ENCODE data around the gene ATP5PO.
"Not testable (repeated sequence)": the region's sequence is repeated elsewhere in the genome, so short reads cannot be mapped to it uniquely, and the experiment has no call there.

ATP5PO gene

GRCh38 chr21:33939226-33939625, 23.6 kb upstream of the ATP5PO start:
- H3K4me3 ChIP-seq (ENCODE audit: low read depth, low read length), result no peak overlapping the region
- no peak for TF ChIP-seq CTCF (IDR thresholded peaks at IDR 0.05; ENCODE audit: low read depth, low read length)

- H3K4me3 ChIP-seq (ENCODE audit: low read depth, low read length), result no peak overlapping the region
- TF ChIP-seq CTCF (IDR thresholded peaks at IDR 0.05; ENCODE audit: low read depth, low read length), result no peak
Measured at GRCh38 chr21:33938381-33938780, 22.8 kb upstream of the ATP5PO start.

GRCh38 chr21:33937931-33938339, 22.3 kb upstream of the ATP5PO start:
- TF ChIP-seq CTCF (IDR thresholded peaks at IDR 0.05; ENCODE audit: low read depth, low read length), result no peak
- H3K4me3 ChIP-seq (ENCODE audit: low read depth, low read length), result no peak overlapping the region

GRCh38 chr21:33937146-33937545, 21.5 kb upstream of the ATP5PO start:
- TF ChIP-seq CTCF (IDR thresholded peaks at IDR 0.05; ENCODE audit: low read depth, low read length), result no peak

GRCh38 chr21:33936301-33937038, 20.9 kb upstream of the ATP5PO start:
- no peak for TF ChIP-seq CTCF (IDR thresholded peaks at IDR 0.05; ENCODE audit: low read depth, low read length)
- H3K4me3 ChIP-seq (ENCODE audit: low read depth, low read length), result no peak overlapping the region

More at GRCh38 chr21:33937146-33937545, 21.5 kb upstream of the ATP5PO start:
- H3K4me3 ChIP-seq (ENCODE audit: low read depth, low read length), result no peak overlapping the region

GRCh38 chr21:33932731-33933130, 17.1 kb upstream of the ATP5PO start:
- no peak for TF ChIP-seq CTCF (IDR thresholded peaks at IDR 0.05; ENCODE audit: low read depth, low read length)
- H3K4me3 ChIP-seq (ENCODE audit: low read depth, low read length), result no peak overlapping the region

GRCh38 chr21:33931799-33932390, 16.3 kb upstream of the ATP5PO start:
- H3K4me3 ChIP-seq (ENCODE audit: low read depth, low read length), result peak overlapping the region; percentile 9
- TF ChIP-seq CTCF (IDR thresholded peaks at IDR 0.05; ENCODE audit: low read depth, low read length), result no peak

GRCh38 chr21:33931052-33931798, 15.6 kb upstream of the ATP5PO start:
- peak overlapping the region; percentile 9; the same call in 1 of the 2 replicates for H3K4me3 ChIP-seq (ENCODE audit: low read depth, low read length)

GRCh38 chr21:33926248-33926647, 10.6 kb upstream of the ATP5PO start:
- H3K4me3 ChIP-seq (ENCODE audit: low read depth, low read length), result not testable (repeated sequence)

All from WI38 (cell line).